ENCODE data around the gene PSMB2.

The PSMB2 gene

DNA sequence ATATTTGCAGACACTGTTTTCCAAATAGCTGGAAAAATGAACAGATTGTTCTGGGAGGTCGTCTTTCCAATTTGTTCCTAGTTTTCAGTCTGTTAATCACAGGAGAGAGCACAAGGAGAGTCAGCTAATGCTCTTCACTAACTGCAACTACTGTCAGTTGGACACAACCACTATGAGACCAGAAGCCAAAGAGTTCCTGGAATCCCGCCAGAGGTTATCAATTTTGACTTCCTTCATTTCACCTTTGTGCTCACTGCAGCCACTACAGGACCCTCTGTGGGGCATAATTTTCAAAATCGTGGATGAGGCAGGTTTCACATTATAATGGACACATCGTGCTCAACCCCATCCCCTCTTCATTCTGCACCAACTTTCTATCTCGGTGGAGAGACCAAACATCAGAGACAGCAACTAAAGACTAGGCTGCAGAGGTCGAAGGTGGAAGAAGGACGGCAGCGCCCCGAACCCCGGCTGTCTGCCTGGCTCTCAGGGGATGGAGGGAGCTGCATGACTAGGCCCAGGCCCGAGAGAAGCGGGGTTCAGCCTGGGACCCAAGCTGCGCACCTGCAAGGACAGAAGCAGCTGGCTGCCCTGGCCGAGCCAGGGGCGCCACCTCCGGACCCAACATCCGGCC, 84.7 kb downstream of the PSMB2 start:
- no peak for DNase-seq (ENCODE audit: low read depth, low spot score)

DNA sequence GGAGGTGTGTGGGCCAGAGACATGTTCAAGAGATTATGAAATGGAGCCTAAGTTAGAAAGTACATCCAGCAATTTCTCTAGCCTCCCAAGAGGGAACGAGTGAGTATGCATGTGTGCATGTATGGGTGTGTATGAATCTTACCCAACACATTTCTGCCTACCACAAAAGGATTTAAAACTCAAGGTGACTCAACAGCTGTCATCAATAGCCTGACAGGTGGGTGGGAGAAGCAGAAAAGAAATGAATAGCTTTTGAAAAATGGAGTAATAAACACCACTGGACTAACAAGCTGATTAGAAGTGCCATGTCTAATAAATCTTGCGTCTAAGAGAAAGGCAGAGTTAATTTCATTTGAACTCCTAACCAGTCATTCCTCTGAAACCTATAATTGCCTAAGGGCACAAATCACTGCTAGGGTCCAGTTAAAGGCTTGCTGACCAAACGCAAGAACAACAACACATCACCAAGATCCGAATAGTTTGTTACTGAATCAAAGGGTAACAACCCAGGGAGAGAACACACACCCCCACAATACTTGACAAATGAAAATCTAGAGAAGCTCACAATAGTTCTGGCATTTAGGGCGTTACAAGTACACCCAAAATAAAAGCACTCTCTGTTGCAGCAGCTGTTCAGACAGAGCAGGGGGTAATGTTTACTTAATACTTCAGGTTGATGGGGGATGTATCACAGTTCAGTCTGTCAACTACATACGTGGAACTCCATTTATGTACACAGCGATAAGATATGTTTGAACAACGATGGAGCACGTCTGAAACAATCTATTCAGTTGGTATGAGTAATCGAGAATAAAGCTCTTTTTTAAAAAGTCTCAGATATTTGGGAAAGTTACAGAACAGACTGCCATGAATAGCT, 85.5 kb downstream of the PSMB2 start:
- DNase-seq (ENCODE audit: low read depth, low spot score) = no peak

GRCh38 chr1:35555212-35555584, 86.1 kb downstream of the PSMB2 start:
- DNase-seq (ENCODE audit: low read depth, low spot score) = no peak

- DNase-seq (ENCODE audit: low read depth, low spot score) = no peak
Observed at GRCh38 chr1:35554266-35555211, 86.8 kb downstream of the PSMB2 start.

DNA sequence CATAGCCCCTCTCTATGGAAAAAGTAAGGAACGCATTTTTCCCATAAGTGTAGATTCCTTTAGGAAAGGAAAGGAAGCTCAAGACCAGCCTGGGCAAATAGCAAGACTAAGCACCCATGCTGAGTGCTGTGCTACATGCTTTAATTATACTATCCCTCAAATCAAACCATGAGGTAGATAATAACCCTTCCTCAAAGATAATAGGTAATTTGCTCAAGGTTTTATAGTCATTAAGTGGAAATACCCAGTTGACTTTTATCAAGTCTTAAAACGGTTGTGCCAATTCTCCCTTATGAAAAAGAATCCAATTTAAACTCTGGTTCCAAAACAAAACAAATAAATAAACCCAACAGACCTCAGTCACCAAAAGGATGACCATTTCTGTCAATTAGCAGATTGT, 87.5 kb downstream of the PSMB2 start:
- no peak for DNase-seq (ENCODE audit: low read depth, low spot score)
